ENCODE results near the gene PTP4A2. TPM values are rescaled to one million over a fixed set of nuclear protein-coding genes. Genes with fewer than 3 reads are reported as not detected.

PTP4A2 gene
- polyA plus RNA-seq (ENCODE audit: insufficient read length in 4 of 4): 100 to 1,000 TPM; 195 to 284 (median 263) TPM

DNA sequence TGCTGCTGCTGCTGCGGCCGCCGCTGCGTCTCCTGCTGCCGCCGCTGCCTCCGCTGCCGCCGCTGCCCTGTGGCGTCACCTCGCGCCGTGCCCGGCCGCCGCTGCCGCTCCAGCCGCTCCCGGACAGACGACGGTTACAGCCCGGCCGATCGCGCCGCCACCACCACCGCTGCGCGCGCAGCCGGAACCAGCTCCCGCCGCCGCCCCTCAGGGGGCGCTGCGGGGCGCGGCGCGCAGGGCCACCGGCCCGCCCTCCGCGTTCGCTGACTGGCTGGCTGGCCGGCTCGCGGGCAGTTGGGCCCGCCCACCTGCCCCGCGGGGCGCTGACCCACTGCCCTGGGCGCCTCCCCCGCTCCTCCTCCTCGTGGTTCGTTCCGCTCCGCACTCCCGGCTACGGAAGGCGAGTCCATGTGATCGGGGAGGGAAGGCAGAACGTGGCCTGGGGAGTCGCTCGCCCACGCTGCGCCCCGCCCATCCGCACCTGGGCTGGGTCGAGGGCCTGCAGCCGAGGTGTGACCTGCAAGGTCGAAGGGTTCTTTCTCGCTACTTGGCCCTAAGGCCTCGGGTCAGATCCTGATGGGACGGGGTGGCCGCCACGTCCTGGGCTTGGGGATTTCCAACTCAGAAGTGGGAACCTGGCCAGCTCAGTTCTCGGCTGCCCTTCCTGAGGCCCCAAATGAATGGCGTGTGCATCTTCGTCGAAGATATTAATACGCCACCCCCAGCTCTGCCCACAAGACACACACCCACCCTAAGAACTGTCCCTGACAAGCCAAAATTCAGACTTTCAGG, at the start of gene PTP4A2:
Gene PTP4A2, minus strand, starts transcription at position 185 of the 792 bp plus-strand sequence. CDS start 19,303 bp downstream, outside the sequence.
- peak; percentile 80 to 84 (median 83) for DNase-seq (ENCODE audit: low read depth in 4 of 4, low spot score in 3 of 4)

DNA sequence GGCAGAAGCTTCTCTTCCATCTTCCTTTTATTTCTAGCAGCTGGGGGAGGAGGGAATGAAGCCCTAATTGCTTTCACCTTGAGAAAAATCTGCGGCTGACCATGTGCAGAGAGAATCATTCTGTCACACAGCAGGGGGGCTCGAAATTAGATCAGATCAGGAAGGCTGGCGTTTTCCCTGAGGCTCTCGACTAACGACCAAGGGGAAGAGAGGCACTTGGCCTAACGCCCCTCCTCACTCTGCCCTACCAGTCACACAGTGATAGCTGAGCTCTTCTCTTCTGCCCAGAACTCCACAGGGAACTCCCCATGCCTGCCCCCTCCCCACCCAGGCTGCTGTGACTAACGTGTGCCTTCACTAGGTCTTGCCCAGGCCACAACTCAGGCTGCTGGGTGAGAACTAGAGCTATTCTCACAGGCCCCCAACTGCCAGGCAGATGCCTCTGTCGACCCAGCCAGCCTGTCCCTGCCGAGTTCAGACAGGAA, 49.0 kb upstream of the PTP4A2 start:
- no peak for DNase-seq (ENCODE audit: low read depth in 4 of 4, low spot score in 3 of 4)

DNA sequence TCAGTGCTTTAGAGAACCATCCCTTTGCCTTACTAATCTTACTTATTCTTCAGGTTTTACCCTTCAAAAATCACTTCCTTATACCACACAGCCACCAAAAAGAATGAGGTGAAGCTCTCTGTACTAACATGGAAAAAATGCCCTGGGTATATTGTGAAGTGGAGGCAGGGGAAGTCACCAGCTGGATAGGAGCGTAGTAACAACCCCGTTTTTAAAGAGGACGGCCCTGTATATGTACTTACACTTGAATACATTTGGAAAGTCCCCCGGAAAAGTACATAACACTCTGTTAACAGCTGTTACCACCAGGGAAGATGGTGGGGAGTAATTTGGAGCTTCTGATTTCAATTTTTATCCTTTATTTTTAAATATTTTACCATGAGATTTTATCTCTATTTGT, 47.3 kb upstream of the PTP4A2 start:
- DNase-seq (ENCODE audit: low read depth in 4 of 4, low spot score in 3 of 4): no peak

DNA sequence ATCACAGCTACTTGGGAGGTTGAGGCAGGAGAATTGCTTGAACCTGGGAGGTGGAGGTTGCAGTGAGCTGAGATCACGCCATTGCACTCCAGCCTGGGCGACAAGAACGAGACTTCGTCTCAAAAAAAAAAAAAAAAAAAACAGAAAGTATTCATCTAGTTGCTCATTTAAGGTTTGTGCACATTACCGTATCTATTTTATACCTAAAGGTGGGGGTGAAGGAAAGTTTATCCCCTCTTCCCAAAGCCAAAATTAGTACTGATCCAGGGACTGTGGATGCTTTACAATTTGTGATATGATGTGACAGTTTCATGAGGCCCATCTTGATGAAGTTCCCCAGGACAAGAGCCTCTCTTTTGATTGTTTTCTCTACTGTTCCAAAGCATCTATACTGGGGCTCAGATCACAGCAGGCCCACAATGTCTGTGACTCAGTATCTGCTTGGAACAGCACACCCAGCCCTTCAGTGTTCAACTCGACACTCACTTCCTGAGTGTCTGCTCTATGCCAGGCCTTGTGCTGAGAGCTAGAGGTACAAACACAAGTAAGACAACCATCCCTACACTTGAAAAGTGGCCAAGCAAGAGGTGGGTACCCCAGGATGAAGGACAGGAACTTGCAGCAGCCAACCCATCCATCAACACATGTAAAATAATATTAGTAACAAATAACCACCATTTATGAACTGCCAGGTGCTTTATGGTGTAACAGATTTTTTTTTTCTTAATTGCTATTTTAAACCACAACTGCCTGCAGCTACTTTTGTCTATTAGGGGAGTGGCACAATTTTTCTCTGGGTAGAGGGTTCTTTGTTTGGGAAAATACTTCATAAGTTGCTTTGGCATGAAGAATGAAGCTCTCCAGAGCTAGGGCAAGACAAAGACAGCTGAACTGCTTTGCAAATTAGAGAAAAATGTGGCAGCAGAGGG, 46.5 kb upstream of the PTP4A2 start:
- no peak for DNase-seq (ENCODE audit: low read depth in 4 of 4, low spot score in 3 of 4)

DNA sequence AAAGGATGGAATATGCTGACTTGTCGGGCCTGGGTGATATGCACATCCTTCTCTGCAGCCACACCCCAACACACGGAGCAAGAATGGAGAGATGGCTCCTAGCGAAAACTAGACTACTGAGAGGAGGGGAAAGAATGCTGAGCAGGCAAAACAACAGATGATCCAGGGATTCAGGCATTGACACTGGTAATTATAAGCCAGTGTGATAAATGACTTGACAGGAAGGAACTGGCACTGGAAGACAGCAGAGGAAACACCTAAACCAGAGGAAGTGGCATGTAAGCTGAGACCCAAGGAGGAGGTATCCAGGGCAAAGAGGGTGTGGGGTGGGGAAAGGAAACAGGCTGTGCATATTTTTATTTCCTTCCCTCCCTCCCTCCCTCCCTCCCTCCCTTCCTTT, 43.8 kb upstream of the PTP4A2 start:
- DNase-seq (ENCODE audit: low read depth in 4 of 4, low spot score in 3 of 4): no peak

DNA sequence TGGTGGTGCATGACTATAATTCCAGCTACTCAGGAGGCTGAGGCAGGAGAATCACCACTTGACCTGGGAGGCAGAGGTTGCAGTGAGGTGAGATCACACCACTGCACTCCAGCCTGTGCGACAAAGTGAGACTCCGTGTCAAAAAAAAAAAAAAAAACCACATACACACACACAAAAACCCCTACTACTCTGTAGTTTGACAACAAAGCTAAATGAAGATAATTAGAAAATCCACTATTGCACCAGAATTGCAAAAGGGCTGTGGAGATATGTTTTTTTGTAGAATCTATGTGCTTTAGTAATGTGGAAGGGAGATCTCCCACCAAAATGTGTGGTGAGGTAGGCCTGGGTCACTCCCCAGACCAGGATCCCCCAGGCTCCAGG, 43.3 kb upstream of the PTP4A2 start:
- no peak for DNase-seq (ENCODE audit: low read depth in 4 of 4, low spot score in 3 of 4)

DNA sequence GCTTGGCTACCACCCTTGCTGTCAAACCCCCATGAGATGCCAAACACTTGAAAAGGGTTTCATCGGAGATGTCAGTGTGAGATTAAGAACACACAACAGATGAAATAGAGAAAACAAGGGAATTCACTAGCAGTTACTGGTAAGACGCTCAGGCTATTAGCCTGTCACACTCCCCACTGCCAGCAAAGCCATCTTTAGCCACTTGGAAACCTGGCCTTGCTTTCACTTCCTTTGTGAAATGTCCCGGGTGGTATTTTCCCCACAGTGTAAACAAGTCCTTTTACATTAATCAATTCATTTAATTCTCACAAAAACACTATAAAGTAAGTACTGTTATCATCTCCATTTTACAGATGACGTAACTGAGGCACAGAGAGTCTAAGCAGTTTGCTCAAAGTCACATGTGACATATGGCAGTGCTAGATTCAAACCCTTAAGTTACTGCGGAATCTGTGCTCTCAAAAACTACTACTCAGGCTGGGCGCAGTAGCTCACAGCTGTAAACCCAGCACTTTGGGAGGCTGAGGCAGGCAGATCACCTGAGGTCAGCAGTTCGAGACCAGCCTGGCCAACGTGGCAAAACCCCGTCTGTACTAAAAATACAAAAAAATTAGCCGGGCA, 42.8 kb upstream of the PTP4A2 start:
- DNase-seq (ENCODE audit: low read depth in 4 of 4, low spot score in 3 of 4): no peak

DNA sequence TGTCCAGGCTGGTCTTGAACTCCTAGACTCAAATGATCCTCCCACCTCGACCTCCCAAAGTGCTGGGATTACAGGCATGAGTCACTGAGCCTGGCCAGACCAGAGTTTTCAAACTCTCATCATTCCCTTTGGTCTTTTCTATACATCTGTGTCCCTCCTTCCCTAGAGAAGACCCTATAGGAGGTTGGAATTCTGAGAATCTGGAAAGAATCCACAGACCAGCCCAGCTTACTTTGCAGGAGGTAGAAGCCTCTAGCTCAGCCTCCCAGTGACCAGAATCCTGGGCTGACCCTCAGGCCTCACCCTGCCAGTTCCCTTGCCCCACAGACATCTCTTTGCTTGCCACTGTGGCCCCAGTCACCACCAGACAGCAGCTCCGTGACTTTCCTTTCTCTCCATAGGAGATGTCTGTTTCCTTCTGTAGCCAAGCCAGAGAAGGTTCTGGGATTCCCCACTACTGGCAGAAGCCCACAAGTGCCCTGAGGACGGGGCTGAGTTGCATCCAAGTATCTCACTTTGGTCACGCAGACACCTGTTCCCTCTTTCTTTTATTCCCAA, 40.8 kb upstream of the PTP4A2 start:
- DNase-seq (ENCODE audit: low read depth in 4 of 4, low spot score in 3 of 4): no peak

DNA sequence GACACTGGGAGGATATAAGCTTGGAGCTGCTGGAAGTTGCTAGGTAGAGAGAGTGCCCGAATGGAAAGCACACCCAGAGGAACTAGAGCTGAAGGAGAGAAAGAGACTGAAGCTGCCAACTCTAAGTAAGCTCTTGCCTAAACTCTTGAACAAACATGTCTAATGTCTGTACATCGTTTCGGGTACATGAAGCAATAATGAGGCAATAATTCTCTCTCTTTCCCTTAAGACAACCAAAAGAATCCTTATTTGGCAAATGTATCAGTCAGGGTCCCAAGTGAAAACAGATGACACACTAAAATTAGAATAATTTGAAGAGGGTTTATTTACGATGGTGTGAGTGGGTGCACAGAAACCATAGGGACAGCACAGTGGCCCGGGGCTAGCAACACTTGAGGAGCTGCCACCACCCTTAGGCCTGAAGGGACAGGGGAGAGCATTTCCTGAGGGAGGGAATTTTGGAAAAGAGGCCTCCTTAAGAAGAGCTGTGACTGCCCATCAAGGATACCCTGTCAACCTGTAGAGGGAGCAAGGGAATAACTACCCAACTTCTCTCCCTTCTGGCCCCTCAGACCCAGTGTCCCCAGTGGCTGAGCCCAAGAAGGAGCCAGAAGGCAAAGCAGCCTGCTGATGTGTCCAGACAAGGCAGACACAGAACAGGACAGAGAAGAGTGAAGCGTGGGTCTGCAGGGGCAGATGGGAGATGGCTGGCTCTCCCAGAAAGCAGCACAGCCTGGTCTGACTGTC, 39.4 kb upstream of the PTP4A2 start:
- no peak for DNase-seq (ENCODE audit: low read depth in 4 of 4, low spot score in 3 of 4)

DNA sequence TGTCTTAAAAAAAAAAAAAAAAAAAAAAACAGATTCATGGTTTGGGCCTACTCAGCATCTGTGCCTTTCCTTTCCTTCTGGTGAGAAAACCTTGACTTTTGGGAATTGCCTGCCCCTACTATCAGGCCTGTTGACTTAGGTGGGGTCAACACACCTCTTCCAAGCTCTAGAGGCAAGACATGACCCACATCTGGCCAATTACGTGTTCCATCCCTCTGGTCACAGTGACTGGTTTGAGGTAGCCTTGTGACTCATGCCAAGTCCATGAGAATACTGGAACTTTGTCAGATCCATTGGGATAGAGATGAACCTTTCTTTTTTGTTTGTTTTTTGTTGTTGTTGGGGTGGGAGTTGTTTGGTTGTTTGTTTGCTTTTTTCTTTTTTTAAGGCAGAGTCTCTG, 38.2 kb upstream of the PTP4A2 start:
- DNase-seq (ENCODE audit: low read depth in 4 of 4, low spot score in 3 of 4): no peak

DNA sequence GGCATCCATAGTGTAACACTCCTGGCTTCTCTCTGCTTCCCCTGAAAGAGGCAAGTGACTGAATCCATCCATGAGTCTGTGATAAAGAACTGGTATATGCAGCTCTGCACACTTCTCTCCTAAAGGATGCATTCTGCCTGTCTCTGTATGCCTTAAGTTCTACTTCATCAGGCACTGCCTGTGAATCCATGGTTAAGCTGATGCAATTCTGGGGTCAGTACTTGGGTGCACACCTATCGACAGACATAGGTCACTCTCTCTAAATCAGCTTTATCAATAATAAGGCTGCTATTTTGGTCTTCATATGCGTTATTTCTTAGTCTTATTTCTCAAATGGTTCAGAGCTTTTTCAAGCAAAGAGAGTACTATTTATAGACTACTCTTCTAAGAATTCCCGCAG, 32.7 kb upstream of the PTP4A2 start:
- DNase-seq (ENCODE audit: low read depth in 4 of 4, low spot score in 3 of 4): no peak

DNA sequence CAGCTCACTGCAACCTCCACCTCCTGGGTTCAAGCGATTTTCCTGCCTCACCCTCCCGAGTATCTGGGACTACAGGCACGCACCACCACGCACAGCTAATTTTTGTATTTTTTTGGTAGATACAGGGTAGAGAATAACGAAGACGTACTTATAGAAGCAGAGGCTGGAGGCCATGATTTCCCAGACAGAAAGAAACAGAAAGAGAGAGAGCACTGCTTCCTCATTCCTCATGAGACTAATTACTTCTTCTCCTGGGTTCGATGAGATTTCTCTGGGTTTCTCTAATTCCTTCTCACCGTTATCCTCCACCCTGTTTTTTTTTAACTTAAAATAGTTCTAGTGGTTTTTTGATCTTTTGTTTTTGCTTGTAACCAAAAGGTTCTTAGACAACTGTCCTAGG, 23.4 kb upstream of the PTP4A2 start:
- DNase-seq (ENCODE audit: low read depth in 4 of 4, low spot score in 3 of 4): no peak

DNA sequence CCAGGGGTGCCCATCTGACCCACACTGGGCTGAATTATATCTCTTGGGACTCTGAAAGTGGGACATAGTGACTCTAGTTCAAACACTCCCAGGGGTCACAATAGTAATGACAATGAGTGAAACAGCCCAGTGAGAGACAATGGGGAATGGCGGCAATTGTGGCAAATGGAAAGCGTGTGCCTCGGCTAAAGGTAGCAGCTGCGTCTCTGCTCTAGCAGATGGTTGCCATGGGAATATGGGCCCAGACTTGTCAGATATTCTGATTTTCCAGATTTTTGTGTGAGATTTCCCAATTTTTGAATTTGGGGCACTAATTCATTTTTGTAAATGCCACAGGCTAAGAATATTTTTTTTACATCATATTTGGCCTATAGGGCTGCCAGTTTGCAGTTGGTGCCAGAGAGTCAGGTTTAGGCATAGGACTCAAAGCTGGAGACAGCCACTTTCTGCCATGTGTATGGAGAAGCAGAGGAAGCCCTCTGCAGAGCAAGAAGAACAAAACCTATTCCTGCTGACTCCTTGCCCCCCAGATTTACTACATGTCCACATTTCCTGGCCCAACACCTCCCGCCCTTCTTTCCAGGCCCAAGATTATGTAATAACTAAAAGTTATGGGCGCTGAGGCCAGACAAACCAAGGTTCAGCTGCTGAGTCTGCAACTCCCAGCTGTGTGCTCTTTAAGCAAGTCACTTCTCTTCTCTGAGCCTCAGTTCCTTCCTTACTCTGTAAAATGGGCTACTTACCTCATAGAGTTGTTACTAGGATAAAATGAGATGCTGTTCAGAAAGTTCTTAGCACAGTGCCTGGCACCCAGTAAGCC, 21.6 kb upstream of the PTP4A2 start:
- DNase-seq (ENCODE audit: low read depth in 4 of 4, low spot score in 3 of 4): no peak

DNA sequence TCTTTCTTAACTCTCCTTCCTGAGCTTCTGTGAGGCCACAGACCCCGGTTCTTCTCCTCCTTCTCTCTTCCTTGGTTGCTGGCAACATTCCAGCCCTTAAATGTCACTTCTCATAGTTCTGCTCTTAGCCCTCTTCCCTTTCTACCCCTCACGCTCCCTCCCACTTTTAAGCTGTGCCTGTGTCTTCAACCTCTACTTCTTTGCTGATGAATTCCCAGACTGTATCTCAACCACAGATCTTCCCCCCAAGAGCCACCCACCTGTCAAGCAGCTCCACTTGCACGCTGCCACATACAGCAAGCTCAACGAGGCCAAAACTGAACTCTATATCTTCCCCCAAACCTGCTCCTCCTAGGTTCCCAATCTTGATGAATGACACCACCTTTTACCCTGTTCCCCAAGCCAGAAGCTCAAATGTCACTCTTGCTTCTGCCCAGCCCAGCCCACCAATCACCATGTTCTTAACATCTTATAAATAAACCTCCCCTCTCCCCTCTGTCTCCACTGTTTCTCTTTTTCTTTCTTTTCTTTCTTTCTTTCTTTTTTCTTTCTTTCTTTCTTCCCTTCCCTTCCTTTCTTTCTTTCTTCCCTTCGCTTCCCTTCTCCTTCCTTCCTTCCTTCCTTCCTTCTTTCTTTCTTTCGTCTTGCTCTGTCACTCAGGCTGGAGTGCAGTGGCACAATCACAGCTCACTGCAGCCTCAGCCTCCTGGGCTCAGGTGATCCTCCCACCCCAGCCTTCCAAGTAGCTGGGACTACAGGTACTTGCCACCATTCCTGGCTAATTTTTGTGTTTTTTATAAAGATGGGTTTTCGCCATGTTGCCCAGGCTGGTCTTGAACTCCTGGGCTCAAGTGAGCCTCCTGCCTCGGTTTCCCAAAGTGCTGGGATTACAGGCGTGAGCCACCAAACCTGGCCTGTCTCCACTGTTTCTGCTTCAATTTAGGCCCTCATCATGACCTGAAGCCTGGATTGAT, 19.8 kb upstream of the PTP4A2 start:
- DNase-seq (ENCODE audit: low read depth in 4 of 4, low spot score in 3 of 4): no peak

DNA sequence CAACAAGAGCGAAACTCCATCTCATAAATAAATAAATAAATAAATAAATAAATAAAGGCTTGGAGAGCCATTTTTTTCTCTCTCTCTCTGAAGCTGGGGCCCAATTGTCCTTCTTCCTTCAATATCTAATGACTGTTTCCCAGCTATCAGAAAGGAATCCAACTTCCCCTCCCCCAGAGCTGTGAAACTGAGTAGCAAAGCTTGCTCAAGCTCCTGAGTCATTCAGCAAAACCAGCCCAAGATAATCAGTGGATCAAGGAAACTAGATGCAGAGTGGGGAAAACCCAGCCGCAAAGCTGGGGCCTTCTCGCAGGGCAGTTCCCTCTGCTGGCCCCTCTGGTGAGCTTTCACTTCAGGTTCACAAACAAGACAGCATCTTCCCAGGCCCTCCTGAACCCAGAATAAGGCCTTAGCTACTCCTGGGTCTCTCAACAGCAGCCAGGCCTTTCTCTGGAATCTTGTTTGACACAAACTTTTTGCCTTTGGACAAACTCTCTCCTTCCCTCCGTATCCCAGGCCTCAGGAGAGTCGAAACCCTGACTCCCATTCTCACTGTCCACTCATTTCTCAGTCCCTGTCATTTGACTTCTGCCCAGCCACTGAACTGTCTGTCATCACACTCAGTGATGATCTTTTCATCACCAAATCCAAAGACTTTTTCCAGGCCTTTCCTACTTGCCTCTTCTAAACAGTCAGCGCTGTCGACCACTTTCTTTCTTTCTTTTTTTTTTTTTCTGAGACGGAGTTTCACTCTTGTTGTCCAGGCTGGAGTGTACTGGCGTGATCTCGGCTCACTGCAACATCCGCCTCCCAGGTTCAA, 18.0 kb upstream of the PTP4A2 start:
- peak in 1 of 4 donors; percentile 53 for DNase-seq (ENCODE audit: low read depth in 4 of 4, low spot score in 3 of 4)

DNA sequence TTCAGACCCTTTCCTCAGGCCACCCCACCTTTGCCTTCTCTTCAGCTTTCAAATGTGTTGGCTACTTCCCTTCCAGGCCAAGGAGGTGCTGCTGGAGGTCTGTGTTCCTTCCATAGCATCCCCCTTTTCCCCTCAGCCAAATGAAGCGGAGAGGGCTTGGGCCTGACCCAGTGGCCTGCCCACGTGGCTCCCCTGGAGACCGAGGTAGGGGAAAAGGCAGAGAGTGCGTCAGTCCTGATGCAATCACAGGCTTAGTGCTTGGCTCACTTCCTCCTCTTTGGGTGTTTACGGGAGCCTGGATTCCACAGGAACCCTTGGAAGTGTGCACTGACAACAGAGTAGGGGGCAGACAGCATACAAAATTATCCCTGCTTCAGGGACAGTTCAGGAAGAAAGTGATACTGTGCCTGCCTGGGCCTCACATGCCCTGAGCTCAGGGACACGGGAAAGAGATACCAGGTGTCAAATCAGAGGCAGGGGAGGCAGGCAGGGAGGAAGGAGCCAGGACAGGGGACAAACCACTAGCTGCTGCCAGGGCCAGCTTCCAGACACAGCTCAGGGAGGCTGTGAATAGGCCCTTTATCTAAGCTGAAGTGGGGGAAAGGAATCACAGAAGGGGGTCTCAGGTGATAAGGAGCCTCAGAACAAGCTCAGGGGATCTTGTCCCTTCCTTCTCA, 16.6 kb upstream of the PTP4A2 start:
- no peak for DNase-seq (ENCODE audit: low read depth in 4 of 4, low spot score in 3 of 4)

DNA sequence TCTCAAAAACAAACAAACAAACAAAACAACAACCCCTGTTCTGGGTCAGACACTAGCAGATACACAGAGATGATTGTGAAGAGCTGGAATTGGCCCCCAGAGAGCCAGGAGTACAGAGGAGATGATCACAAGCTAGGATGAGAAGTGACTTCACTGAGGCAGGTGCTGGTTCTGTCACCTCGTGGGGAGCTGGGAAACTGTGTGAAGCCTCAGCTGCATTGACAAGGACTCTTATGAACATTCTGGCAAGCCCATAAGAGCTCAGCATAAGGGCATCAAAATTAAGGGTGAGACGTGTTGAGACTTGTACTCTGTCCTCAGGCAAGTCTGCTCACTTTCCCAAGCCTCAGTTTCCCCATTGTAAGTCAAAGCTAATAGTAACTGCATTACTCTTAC, 14.7 kb upstream of the PTP4A2 start:
- no peak for DNase-seq (ENCODE audit: low read depth in 4 of 4, low spot score in 3 of 4)

Data from left renal pelvis (tissue), 4 donors.